ENCODE data around the gene FRK.

FRK gene

GRCh38 chr6:116018976-116019375 is 41.7 kb downstream of the FRK start:
- no peaks in the 10 kb centered on the region for H3K9me3 ChIP-seq (ENCODE audit: control insufficient read depth, insufficient read depth, low read length)
- no peaks in the 10 kb centered on the region for H3K27me3 ChIP-seq (ENCODE audit: control insufficient read depth, insufficient read depth, low read length)
- no peak overlapping the region for H3K27ac ChIP-seq (ENCODE audit: low read depth, low read length)
- no peak overlapping the region for H3K4me3 ChIP-seq (ENCODE audit: low read depth, low read length)
- H3K36me3 ChIP-seq (ENCODE audit: control insufficient read depth, insufficient read depth, low read length), result no peaks in the 10 kb centered on the region
- no peak overlapping the region for H3K9ac ChIP-seq (ENCODE audit: low read depth, low read length)
- H3K4me1 ChIP-seq (ENCODE audit: control insufficient read depth, insufficient read depth, low read length), result peaks cover 10% of the 10 kb centered on the region; the same call in 1 of the 2 replicates

GRCh38 chr6:116017546-116018295 is 43.0 kb downstream of the FRK start:
- Histone ChIP-seq H3K4me1 (ENCODE audit: control insufficient read depth, insufficient read depth, low read length) (peaks cover 10% of the 10 kb centered on the region; the same call in 1 of the 2 replicates), H3K9me3 (ENCODE audit: control insufficient read depth, insufficient read depth, low read length) (no peaks in the 10 kb centered on the region), H3K27ac (ENCODE audit: low read depth, low read length) (no peak overlapping the region), H3K4me3 (ENCODE audit: low read depth, low read length) (no peak overlapping the region), H3K36me3 (ENCODE audit: control insufficient read depth, insufficient read depth, low read length) (no peaks in the 10 kb centered on the region), H3K9ac (ENCODE audit: low read depth, low read length) (no peak overlapping the region), H3K27me3 (ENCODE audit: control insufficient read depth, insufficient read depth, low read length) (no peaks in the 10 kb centered on the region)

- Histone ChIP-seq H3K27me3 (ENCODE audit: control insufficient read depth, insufficient read depth, low read length) (no peaks in the 10 kb centered on the region), H3K36me3 (ENCODE audit: control insufficient read depth, insufficient read depth, low read length) (no peaks in the 10 kb centered on the region), H3K4me3 (ENCODE audit: low read depth, low read length) (no peak overlapping the region), H3K27ac (ENCODE audit: low read depth, low read length) (no peak overlapping the region), H3K9me3 (ENCODE audit: control insufficient read depth, insufficient read depth, low read length) (no peaks in the 10 kb centered on the region), H3K4me1 (ENCODE audit: control insufficient read depth, insufficient read depth, low read length) (peaks cover 10% of the 10 kb centered on the region; the same call in 1 of the 2 replicates), H3K9ac (ENCODE audit: low read depth, low read length) (no peak overlapping the region)
Observed at GRCh38 chr6:116016846-116017545, 43.7 kb downstream of the FRK start.

- Histone ChIP-seq H3K9ac (ENCODE audit: low read depth, low read length) (no peak overlapping the region), H3K9me3 (ENCODE audit: control insufficient read depth, insufficient read depth, low read length) (no peaks in the 10 kb centered on the region), H3K27ac (ENCODE audit: low read depth, low read length) (no peak overlapping the region), H3K4me3 (ENCODE audit: low read depth, low read length) (no peak overlapping the region), H3K4me1 (ENCODE audit: control insufficient read depth, insufficient read depth, low read length) (peaks cover 10% of the 10 kb centered on the region; the same call in 1 of the 2 replicates), H3K36me3 (ENCODE audit: control insufficient read depth, insufficient read depth, low read length) (no peaks in the 10 kb centered on the region), H3K27me3 (ENCODE audit: control insufficient read depth, insufficient read depth, low read length) (no peaks in the 10 kb centered on the region)
Observed at GRCh38 chr6:116015983-116016382, 44.7 kb downstream of the FRK start.

GRCh38 chr6:116015561-116015960 is 45.1 kb downstream of the FRK start:
- Histone ChIP-seq H3K27me3 (ENCODE audit: control insufficient read depth, insufficient read depth, low read length) (no peaks in the 10 kb centered on the region), H3K36me3 (ENCODE audit: control insufficient read depth, insufficient read depth, low read length) (no peaks in the 10 kb centered on the region), H3K4me1 (ENCODE audit: control insufficient read depth, insufficient read depth, low read length) (peaks cover 10% of the 10 kb centered on the region; the same call in 1 of the 2 replicates), H3K9me3 (ENCODE audit: control insufficient read depth, insufficient read depth, low read length) (no peaks in the 10 kb centered on the region), H3K9ac (ENCODE audit: low read depth, low read length) (no peak overlapping the region), H3K27ac (ENCODE audit: low read depth, low read length) (no peak overlapping the region), H3K4me3 (ENCODE audit: low read depth, low read length) (no peak overlapping the region)

GRCh38 chr6:116012951-116013350 is 47.7 kb downstream of the FRK start:
- peaks cover 8% of the 10 kb centered on the region; the same call in 1 of the 2 replicates for H3K4me1 ChIP-seq (ENCODE audit: control insufficient read depth, insufficient read depth, low read length)
- H3K27me3 ChIP-seq (ENCODE audit: control insufficient read depth, insufficient read depth, low read length), result no peaks in the 10 kb centered on the region
- H3K27ac ChIP-seq (ENCODE audit: low read depth, low read length), result no peak overlapping the region
- H3K4me3 ChIP-seq (ENCODE audit: low read depth, low read length), result no peak overlapping the region
- no peaks in the 10 kb centered on the region for H3K36me3 ChIP-seq (ENCODE audit: control insufficient read depth, insufficient read depth, low read length)
- no peak overlapping the region for H3K9ac ChIP-seq (ENCODE audit: low read depth, low read length)
- no peaks in the 10 kb centered on the region for H3K9me3 ChIP-seq (ENCODE audit: control insufficient read depth, insufficient read depth, low read length)

GRCh38 chr6:116012471-116012949 is 48.2 kb downstream of the FRK start:
- Histone ChIP-seq H3K27me3 (ENCODE audit: control insufficient read depth, insufficient read depth, low read length) (no peaks in the 10 kb centered on the region), H3K4me3 (ENCODE audit: low read depth, low read length) (no peak overlapping the region), H3K36me3 (ENCODE audit: control insufficient read depth, insufficient read depth, low read length) (no peaks in the 10 kb centered on the region), H3K27ac (ENCODE audit: low read depth, low read length) (no peak overlapping the region), H3K9me3 (ENCODE audit: control insufficient read depth, insufficient read depth, low read length) (no peaks in the 10 kb centered on the region), H3K9ac (ENCODE audit: low read depth, low read length) (no peak overlapping the region), H3K4me1 (ENCODE audit: control insufficient read depth, insufficient read depth, low read length) (peaks cover 5% of the 10 kb centered on the region; the same call in 1 of the 2 replicates)

GRCh38 chr6:116011520-116011919 is 49.2 kb downstream of the FRK start:
- H3K36me3 ChIP-seq (ENCODE audit: control insufficient read depth, insufficient read depth, low read length), result no peaks in the 10 kb centered on the region
- H3K4me1 ChIP-seq (ENCODE audit: control insufficient read depth, insufficient read depth, low read length), result peaks cover under 1% of the 10 kb centered on the region; the same call in 1 of the 2 replicates
- H3K27me3 ChIP-seq (ENCODE audit: control insufficient read depth, insufficient read depth, low read length), result no peaks in the 10 kb centered on the region
- H3K4me3 ChIP-seq (ENCODE audit: low read depth, low read length), result no peak overlapping the region
- H3K9ac ChIP-seq (ENCODE audit: low read depth, low read length), result no peak overlapping the region
- H3K9me3 ChIP-seq (ENCODE audit: control insufficient read depth, insufficient read depth, low read length), result no peaks in the 10 kb centered on the region
- no peak overlapping the region for H3K27ac ChIP-seq (ENCODE audit: low read depth, low read length)

GRCh38 chr6:116010790-116011401 is 49.8 kb downstream of the FRK start:
- no peak overlapping the region for H3K4me3 ChIP-seq (ENCODE audit: low read depth, low read length)
- H3K9ac ChIP-seq (ENCODE audit: low read depth, low read length), result no peak overlapping the region
- H3K36me3 ChIP-seq (ENCODE audit: control insufficient read depth, insufficient read depth, low read length), result no peaks in the 10 kb centered on the region
- H3K27ac ChIP-seq (ENCODE audit: low read depth, low read length), result no peak overlapping the region
- no peaks in the 10 kb centered on the region for H3K9me3 ChIP-seq (ENCODE audit: control insufficient read depth, insufficient read depth, low read length)
- H3K27me3 ChIP-seq (ENCODE audit: control insufficient read depth, insufficient read depth, low read length), result no peaks in the 10 kb centered on the region
- H3K4me1 ChIP-seq (ENCODE audit: control insufficient read depth, insufficient read depth, low read length), result no peaks in the 10 kb centered on the region

- Histone ChIP-seq H3K27ac (ENCODE audit: low read depth, low read length) (no peak overlapping the region), H3K4me3 (ENCODE audit: low read depth, low read length) (no peak overlapping the region), H3K4me1 (ENCODE audit: control insufficient read depth, insufficient read depth, low read length) (no peaks in the 10 kb centered on the region), H3K27me3 (ENCODE audit: control insufficient read depth, insufficient read depth, low read length) (no peaks in the 10 kb centered on the region), H3K36me3 (ENCODE audit: control insufficient read depth, insufficient read depth, low read length) (no peaks in the 10 kb centered on the region), H3K9me3 (ENCODE audit: control insufficient read depth, insufficient read depth, low read length) (no peaks in the 10 kb centered on the region), H3K9ac (ENCODE audit: low read depth, low read length) (no peak overlapping the region)
Observed at GRCh38 chr6:116010386-116010785, 50.3 kb downstream of the FRK start.

All from HUES48 (cell line).